Body of pancreas (tissue), 4 donors: Measurements from ENCODE around the gene TINCR. TPM values are rescaled to one million over a fixed set of nuclear protein-coding genes. Genes with fewer than 3 reads are reported as not detected.

ENCODE experiments used
- ATAC-seq: fragments of 150-250 bp; one replicate; pipeline ENCODE4 v1.9.1; 2016
- DNase-seq, 4 donors: peaks; one replicate each; pipeline ENCODE4 v3.0.0-alpha.2; 2019
- H3K27ac ChIP-seq, 4 donors: fragments of 200-600 bp; sonication (generic); 1 replicate in 3 of 4; 2 replicates in 1 of 4; pipeline versions ENCODE4 v1.5.1 to v1.6.1; 2016 to 2019; ENCODE audit warnings: mild to moderate bottlenecking in 1 of 4, mixed read lengths in 1 of 4, moderate library complexity in 1 of 4
- H3K27me3 ChIP-seq, 2 donors: fragments of 200-600 bp; sonication (generic); one replicate each; pipeline ENCODE4 v1.6.0; 2016; ENCODE audit warnings: mild to moderate bottlenecking in 1 of 2
- H3K36me3 ChIP-seq, 2 donors: fragments of 200-600 bp; sonication (generic); replicated peaks in 1 of 2; 2 replicates each; pipeline ENCODE4 v1.5.1; 2016; ENCODE audit warnings: low read depth in 2 of 2; ENCODE audit not compliant: insufficient read depth in 1 of 2
- H3K4me1 ChIP-seq: fragments of 200-600 bp; sonication (generic); one replicate; pipeline ENCODE4 v1.6.0; 2016
- H3K4me3 ChIP-seq, 2 donors: fragments of 200-600 bp; sonication (generic); 1 replicate in 1 of 2; 2 replicates in 1 of 2; pipeline ENCODE4 v1.5.1; 2016 to 2019
- H3K9me3 ChIP-seq, 3 donors: fragments of 200-600 bp; sonication (generic); 1 replicate in 2 of 3; 2 replicates in 1 of 3; pipeline ENCODE4 v1.5.1; 2016
- CTCF ChIP-seq, 7 experiments: fragments of 450-650 bp in 4 of 7; fragments of 200-600 bp in 3 of 7; sonication (generic) in 3 of 7; IDR thresholded peaks; one replicate each; pipeline ENCODE4 v1.5.1; 2016 to 2019; ENCODE audit warnings: antibody characterized with exemption in 7 of 7
- POLR2A ChIP-seq, 3 donors: fragments of 450-650 bp; IDR thresholded peaks; one replicate each; pipeline ENCODE4 v1.6.1; 2016; ENCODE audit warnings: antibody characterized with exemption in 3 of 3, mild to moderate bottlenecking in 2 of 3
- WGBS, 2 donors: methylation state at CpG; one replicate each; pipeline ENCODE4 v1.1.5; 2017; 5-methylcytosine and 5-hydroxymethylcytosine counted together
- intact Hi-C: fragments of 100-400 bp; cut with DNase I; formaldehyde crosslinking; loops from one replicate; pipeline ENCODE4 v1.15.1; 2023
- total RNA-seq, 2 donors: library from RNA; depleted of rRNA; stranded (reverse); fragments of >200 nt; gene quantifications; one replicate each; pipeline ENCODE4 v1.1.0, GENCODE V29; 2016

The TINCR gene
- total RNA-seq, 2 donors from 2014 or later: 0.52 TPM; not detected in 1

GRCh38 chr19:5603626-5604025 lies 35.9 kb upstream of the TINCR start:
- Histone ChIP-seq H3K27me3 (no peaks in the 10 kb centered on the region), H3K27ac (peak overlapping the region in 2 of 4 donors; percentile 30 to 69), H3K36me3 (peaks cover 7 to 48% of the 10 kb centered on the region in 2 donors), H3K4me1 (no peaks in the 10 kb centered on the region), H3K4me3 (no peak overlapping the region), H3K9me3 (no peaks in the 10 kb centered on the region)
- WGBS, 2 donors: 33 to 46% methylated on average over 5 of the region's 5 CpGs
- no peak for DNase-seq
- peak; percentile 62 for ATAC-seq
- TF ChIP-seq POLR2A (IDR thresholded peaks at IDR 0.05) (no peak), CTCF (IDR thresholded peaks at IDR 0.05) (no peak)
- intact Hi-C loops: no loop called here

DNA sequence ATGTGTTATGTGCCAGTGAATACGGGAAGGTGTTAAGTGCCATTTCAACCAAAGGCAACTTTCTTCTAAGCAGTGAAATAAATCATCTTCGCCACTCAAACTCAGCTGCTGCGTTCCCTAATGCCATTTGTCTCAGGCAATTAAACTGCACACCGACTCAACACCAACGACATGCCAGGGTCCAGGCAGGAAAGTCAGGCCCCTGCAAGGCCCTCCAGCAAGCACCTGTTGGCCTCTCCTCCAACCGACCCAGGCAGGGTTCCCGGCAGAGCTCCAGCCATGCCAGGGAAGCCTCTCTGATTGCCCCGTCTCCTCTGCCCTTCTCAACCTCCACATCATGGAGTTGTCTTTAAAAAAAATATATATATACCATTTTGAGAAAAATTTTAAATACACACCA lies 33.0 kb upstream of the TINCR start:
- intact Hi-C loops: no loop called here
- Histone ChIP-seq H3K27me3 (no peaks in the 10 kb centered on the region), H3K4me3 (no peak overlapping the region), H3K36me3 (peaks cover 13 to 61% of the 10 kb centered on the region in 2 donors), H3K9me3 (no peaks in the 10 kb centered on the region), H3K4me1 (no peaks in the 10 kb centered on the region), H3K27ac (no peak overlapping the region)
- no peak for TF ChIP-seq POLR2A (IDR thresholded peaks at IDR 0.05)
- no peak for TF ChIP-seq CTCF (IDR thresholded peaks at IDR 0.05)
- 70 to 77% methylated on average over 8 of the region's 8 CpGs for WGBS, 2 donors
- ATAC-seq: no peak
- DNase-seq: no peak

GRCh38 chr19:5595745-5596144 lies 28.0 kb upstream of the TINCR start:
- 86 to 98% methylated on average over 5 to 9 of the region's 9 CpGs for WGBS, 2 donors
- H3K27ac ChIP-seq: no peak overlapping the region
- peaks cover 35 to 76% of the 10 kb centered on the region in 2 donors for H3K36me3 ChIP-seq
- TF ChIP-seq POLR2A (IDR thresholded peaks at IDR 0.05) (no peak), CTCF (IDR thresholded peaks at IDR 0.05) (no peak)
- no peaks in the 10 kb centered on the region for H3K27me3 ChIP-seq
- no peaks in the 10 kb centered on the region for H3K4me1 ChIP-seq
- intact Hi-C loops: no loop called here
- H3K4me3 ChIP-seq: no peak overlapping the region
- DNase-seq (no peak), ATAC-seq (no peak)
- no peaks in the 10 kb centered on the region for H3K9me3 ChIP-seq

- DNase-seq (no peak), ATAC-seq (no peak)
- Histone ChIP-seq H3K27me3 (no peaks in the 10 kb centered on the region), H3K36me3 (peaks cover 35 to 74% of the 10 kb centered on the region in 2 donors), H3K4me3 (no peak overlapping the region), H3K4me1 (no peaks in the 10 kb centered on the region), H3K27ac (no peak overlapping the region), H3K9me3 (no peaks in the 10 kb centered on the region)
- intact Hi-C loops: no loop called here
- no peak for TF ChIP-seq CTCF (IDR thresholded peaks at IDR 0.05)
- no peak for TF ChIP-seq POLR2A (IDR thresholded peaks at IDR 0.05)
- 91 to 95% methylated on average over 14 to 18 of the region's 18 CpGs for WGBS, 2 donors
These were observed 27.4 kb upstream of the TINCR start for GRCh38 chr19:5595129-5595528.

- WGBS, 2 donors: 89 to 94% methylated on average over 2 to 7 of the region's 7 CpGs
- Histone ChIP-seq H3K9me3 (no peaks in the 10 kb centered on the region), H3K4me1 (no peaks in the 10 kb centered on the region), H3K27ac (no peak overlapping the region), H3K36me3 (peaks cover 35 to 72% of the 10 kb centered on the region in 2 donors), H3K4me3 (no peak overlapping the region), H3K27me3 (no peaks in the 10 kb centered on the region)
- ATAC-seq: no peak
- TF ChIP-seq CTCF (IDR thresholded peaks at IDR 0.05): no peak
- no peak for TF ChIP-seq POLR2A (IDR thresholded peaks at IDR 0.05)
- intact Hi-C loops: no loop called here
- DNase-seq: no peak
These were observed 26.8 kb upstream of the TINCR start for GRCh38 chr19:5594521-5594950.
